SHP77 (cell line): ENCODE measurements around the gene CBR4.

ENCODE experiments used
- DNase-seq, 2 experiments: peaks; one replicate each; lab custom pipeline; 2025; lab: John Stamatoyannopoulos, UW

CBR4 gene

GRCh38 chr4:169033660-169034059, 23.6 kb upstream of the CBR4 start:
- DNase-seq: peak; percentile 55 to 61

DNA sequence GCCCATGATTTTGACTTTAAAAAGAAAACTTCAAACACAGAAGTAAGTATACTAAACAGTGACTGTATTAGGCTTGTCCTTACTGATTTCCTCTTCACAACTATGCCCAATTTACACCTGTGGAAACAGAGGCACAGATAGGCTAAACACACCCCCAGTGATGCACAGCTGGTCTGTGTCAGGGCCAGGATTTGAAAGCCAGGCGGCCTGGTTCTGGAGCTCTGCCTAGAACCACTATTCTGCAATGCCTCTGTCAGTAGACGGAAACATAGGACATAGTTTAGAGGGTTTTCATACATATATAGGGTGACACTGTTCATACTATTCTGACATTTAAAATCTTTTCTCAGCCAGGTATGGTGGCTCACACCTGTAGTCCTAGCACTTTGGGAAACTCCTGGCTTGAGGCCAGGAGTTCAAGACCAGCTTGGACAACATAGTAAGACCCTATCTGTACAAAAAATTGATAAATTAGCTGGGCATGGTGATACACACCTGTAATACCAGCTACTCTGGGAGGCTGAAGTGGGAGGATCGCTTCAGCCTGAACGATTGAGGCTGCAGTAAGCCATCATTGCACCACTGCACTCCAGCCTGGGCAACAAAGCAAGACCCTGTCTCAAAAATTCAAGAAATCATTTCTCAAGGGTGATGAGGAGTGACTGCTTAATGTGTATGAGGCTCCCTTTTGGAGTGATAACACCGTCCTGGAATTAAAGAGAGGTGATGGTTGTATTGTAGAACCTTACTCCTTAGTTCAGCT, 23.0 kb upstream of the CBR4 start:
- DNase-seq: no peak

GRCh38 chr4:169032194-169032593, 22.1 kb upstream of the CBR4 start:
- DNase-seq: no peak

DNA sequence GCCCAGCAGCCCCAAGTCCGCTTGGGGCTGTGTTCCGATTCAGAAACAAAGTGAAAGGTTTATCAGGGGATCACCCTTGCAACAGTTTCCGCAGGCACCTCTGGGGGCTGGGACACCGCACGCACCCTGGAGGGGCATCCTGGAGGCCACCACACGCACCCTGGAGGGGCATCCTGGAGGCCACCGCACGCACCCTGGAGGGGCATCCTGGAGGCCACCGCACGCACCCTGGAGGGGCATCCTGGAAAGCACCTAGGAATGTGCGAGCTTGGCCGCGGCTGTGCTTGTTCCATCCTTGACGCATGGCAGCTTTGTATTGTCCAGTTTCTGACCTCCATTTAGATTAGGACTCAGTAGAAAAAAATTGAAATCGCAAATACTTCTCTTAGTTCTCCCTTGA, 21.3 kb upstream of the CBR4 start:
- DNase-seq: no peak

GRCh38 chr4:169030562-169030982, 20.5 kb upstream of the CBR4 start:
- DNase-seq: no peak

GRCh38 chr4:169029947-169030346, 19.9 kb upstream of the CBR4 start:
- DNase-seq: no peak

DNA sequence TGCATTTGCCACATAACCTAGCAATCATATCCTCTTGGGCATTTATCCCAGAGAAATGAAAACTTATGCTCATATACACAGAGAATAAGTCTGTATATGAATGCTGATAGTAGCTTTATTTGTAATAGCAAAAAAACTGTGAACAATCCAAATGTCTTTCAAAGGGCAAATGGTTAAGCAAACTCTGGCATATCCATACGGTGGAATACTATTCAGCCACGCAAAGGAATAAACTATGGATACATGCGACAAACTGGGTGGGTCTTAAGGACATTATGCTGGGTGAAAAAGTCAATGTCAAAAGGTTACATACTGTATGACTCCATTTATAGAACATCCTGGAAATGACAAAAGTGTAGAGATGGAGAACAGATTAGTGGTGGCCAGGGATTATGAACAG, 17.6 kb upstream of the CBR4 start:
- DNase-seq: no peak

DNA sequence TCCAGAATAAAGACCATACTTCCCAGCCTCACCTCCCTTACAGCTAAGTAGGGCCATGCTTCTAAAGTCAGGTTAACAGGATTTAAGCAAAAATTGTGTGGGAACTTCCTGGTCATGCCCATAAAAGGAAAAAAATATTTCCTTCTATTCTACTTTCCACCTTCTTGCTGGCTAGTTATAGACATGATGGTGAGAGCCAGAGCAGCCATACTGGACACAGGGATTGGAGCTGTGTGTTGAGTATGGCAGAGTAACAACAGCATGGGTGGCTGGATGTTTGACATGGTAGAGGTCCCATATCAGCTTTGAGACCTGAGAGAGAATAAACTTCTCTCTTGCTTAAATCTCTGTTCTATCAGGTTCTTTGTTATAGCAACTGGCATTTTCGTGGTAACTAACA, 15.1 kb upstream of the CBR4 start:
- no peak for DNase-seq

- no peak for DNase-seq
These were observed 14.7 kb upstream of the CBR4 start for GRCh38 chr4:169024762-169025161.

DNA sequence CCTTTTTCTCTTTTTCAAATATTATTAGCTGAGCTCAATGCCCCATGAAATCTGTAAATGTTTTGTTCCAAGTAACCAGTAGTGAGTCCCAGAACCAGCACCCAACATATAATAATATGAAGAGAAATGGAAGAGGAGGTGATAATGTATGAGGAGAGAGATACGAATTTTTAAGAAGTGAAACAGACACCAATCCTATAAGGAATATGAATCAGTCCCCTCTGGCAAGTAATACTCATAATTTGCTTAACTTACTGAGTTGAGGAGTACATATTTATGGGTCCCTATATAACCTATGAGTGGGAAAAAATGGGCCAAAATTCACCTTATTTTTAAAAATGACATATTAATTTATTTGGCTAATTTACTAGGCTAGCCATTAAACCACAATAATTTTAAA, 8.4 kb upstream of the CBR4 start:
- no peak for DNase-seq

DNA sequence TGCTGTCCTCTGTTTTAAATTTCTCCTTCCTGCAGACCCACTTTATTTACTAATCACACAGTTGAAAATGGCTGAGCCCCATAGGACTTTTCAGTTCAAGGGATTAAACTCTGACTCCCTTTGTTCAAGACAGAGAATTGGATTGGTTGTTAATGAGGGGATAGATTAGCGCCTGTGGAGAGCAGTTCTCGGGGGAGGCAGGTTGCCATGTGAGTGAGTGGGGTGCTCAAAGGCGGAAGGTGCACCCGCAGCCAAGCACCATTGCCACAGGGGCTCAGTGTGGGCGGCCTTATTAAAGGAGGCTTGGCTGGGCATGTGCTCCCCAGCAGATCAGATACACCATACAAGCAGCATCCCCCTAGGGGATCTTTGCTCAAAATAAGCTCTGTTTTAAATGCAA, 7.9 kb upstream of the CBR4 start:
- no peak for DNase-seq

- no peak for DNase-seq
These were observed 5.2 kb upstream of the CBR4 start for GRCh38 chr4:169015186-169015623.

GRCh38 chr4:169014586-169014985, 4.5 kb upstream of the CBR4 start:
- DNase-seq: no peak

DNA sequence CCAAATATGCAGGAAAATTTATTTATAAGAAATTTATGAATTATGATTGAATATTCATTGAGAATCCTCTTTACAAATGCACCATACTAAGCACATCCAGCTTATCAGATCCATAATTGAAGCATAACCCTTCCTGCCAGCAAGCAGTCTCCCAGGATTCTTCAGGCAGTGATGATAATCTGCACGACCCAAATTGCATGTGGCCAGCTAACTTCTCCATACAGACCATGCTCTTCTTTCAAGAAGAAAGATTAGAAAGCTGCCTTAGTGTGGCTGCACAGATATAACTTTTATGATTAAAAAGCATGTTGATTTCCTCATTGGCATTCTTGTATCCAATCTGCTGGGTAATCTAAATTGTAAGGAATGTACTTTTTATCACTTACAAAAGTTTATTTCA, 3.3 kb upstream of the CBR4 start:
- no peak for DNase-seq

GRCh38 chr4:169012049-169012448, 2.0 kb upstream of the CBR4 start:
- no peak for DNase-seq

- peak in 1 of 2 experiments; percentile 29 for DNase-seq
These were observed 550 bp downstream of the CBR4 start for GRCh38 chr4:169009286-169010124.

- DNase-seq: no peak
These were observed 4.5 kb downstream of the CBR4 start for GRCh38 chr4:169005453-169006099.

DNA sequence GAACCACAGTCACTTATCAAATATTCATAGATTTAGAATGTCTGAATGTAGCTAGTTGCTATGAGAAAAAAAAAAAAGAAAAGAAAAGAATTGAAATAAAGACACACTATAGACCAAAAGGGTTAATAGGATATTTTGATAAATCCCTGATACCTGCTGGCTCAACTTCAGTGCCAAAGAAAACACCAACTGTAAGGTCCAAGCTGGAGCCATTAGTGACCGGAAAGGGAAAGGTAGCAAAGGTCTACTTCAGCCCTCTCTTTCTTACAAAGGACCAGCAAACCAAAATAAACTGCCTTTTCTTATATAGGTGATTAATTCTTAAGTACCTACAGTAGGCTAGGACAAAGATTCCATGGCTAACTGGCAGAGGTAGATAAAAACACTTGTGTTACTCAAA, 9.7 kb downstream of the CBR4 start:
- no peak for DNase-seq

GRCh38 chr4:168999809-169000208, 10.2 kb downstream of the CBR4 start:
- DNase-seq: no peak

DNA sequence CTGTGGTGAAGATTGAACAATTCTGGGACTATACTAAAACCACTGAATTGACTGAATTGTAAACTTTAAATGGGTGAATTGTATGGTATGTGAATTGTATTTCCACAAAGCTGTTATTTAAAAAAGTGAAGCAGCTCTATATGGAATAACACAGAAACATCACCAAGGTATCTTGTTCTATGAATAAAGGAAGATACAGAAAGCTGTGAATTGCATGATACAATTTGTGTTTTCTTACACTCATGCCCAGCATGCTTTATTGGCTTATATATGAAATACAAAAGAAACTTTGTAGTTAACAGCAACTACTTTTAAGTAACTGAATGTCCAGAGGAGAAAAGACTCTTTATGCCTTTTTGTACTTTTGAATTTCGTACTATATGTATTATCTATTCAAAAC, 11.5 kb downstream of the CBR4 start:
- DNase-seq: no peak

- DNase-seq: no peak
These were observed 14.3 kb downstream of the CBR4 start for GRCh38 chr4:168995537-168996295.

DNA sequence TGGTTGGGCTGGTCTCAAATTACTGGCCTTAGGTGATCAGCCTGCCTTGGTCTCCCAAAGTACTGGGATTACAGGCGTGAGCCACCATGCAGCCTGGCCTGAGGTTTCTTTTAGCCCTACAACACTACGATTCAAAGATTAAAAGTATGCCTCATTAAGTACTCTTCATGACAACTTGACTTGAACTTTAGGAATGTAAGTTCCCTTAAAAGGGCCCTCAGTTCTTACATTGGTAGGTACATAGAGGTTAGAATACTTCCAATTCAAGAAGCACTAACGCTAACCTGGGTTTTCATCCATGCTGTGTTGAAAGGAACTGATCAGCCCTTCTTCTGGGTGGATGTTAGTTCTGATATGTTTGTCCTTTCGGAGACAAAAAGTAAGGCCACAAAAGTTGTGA, 15.1 kb downstream of the CBR4 start:
- DNase-seq: no peak
